Vagina (tissue), 2 donors: ENCODE results near the gene TTC28. TPM values are rescaled to one million over a fixed set of nuclear protein-coding genes. Genes with fewer than 3 reads are reported as not detected.

ENCODE experiments used
- DNase-seq, 2 donors: peaks; one replicate each; pipeline ENCODE4 v3.0.0-alpha.2; 2017; ENCODE audit errors: extremely low spot score in 2 of 2
- H3K27ac ChIP-seq: fragments of 200-600 bp; sonication (generic); one replicate; pipeline ENCODE4 v1.5.1; 2019
- H3K27me3 ChIP-seq: fragments of 200-600 bp; sonication (generic); one replicate; pipeline ENCODE4 v1.5.1; 2019
- H3K36me3 ChIP-seq, 2 donors: fragments of 200-600 bp; sonication (generic); one replicate each; pipeline ENCODE4 v1.5.1; 2017 to 2019
- H3K4me1 ChIP-seq: fragments of 200-600 bp; sonication (generic); one replicate; pipeline ENCODE4 v1.5.1; 2019
- H3K4me3 ChIP-seq, 2 donors: fragments of 200-600 bp; sonication (generic); 1 replicate in 1 of 2; 2 replicates in 1 of 2; pipeline ENCODE4 v1.5.1; 2016 to 2019
- H3K9me3 ChIP-seq: fragments of 200-600 bp; sonication (generic); one replicate; pipeline ENCODE4 v1.5.1; 2019
- POLR2A ChIP-seq, 2 donors: fragments of 450-650 bp; IDR thresholded peaks; one replicate each; pipeline ENCODE4 v1.6.1; 2017; ENCODE audit warnings: antibody characterized with exemption in 2 of 2, mild to moderate bottlenecking in 2 of 2, moderate library complexity in 2 of 2
- POLR2AphosphoS5 ChIP-seq, 2 donors: sonication (generic); formaldehyde crosslinking; IDR thresholded peaks; one replicate each; pipeline ENCODE4 v1.9.0; 2017; ENCODE audit warnings: antibody characterized with exemption in 2 of 2, mild to moderate bottlenecking in 2 of 2, low read depth in 1 of 2; ENCODE audit not compliant: insufficient read depth in 1 of 2
- intact Hi-C: fragments of 100-400 bp; cut with DNase I; formaldehyde crosslinking; loops from one replicate; pipeline ENCODE4 v1.15.1; 2023
- total RNA-seq: library from RNA; depleted of rRNA; stranded (reverse); fragments of >200 nt; gene quantifications from one replicate; pipeline ENCODE4 v1.2.3, GENCODE V29; 2016
- TF ChIP-seq, protein P1 (sequence below), 3 experiments: fragments of 450-650 bp in 2 of 3; fragments of 200-600 bp in 1 of 3; sonication (generic) in 1 of 3; IDR thresholded peaks; one replicate each; pipeline ENCODE4 v1.5.1; 2017 to 2019; ENCODE audit warnings: antibody characterized with exemption in 3 of 3, mild to moderate bottlenecking in 2 of 3, moderate library complexity in 2 of 3

The TTC28 gene
- total RNA-seq, 1 donor from 2014 or later = 41.7 TPM

DNA sequence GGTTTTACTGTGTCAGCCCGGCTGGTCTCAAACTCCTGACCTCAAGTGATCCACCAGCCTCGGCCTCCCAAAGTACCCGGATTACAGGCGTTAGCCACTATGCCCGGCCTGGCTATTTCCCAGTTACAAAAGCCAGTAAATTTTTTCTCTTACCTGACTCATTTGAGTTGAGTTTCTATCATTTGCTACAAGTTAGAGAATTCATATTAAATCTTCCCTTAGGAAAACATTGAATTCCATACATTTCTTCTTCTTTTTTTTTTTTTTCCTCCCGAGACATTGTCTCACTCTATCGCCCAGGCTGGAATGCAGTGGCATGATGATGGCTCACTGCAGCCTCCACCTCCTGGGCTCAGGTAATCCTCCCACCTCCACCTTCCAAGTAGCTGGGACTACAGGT lies 36.0 kb upstream of the TTC28 start:
- H3K36me3 ChIP-seq = no peaks in the 10 kb centered on the region
- intact Hi-C loops = no loop called here
- peaks cover 13% of the 10 kb centered on the region for H3K4me1 ChIP-seq
- no peaks in the 10 kb centered on the region for H3K9me3 ChIP-seq
- H3K27ac ChIP-seq = no peak overlapping the region
- DNase-seq = no peak
- TF ChIP-seq POLR2A (IDR thresholded peaks at IDR 0.05) = no peak
- TF ChIP-seq, protein P1, sequence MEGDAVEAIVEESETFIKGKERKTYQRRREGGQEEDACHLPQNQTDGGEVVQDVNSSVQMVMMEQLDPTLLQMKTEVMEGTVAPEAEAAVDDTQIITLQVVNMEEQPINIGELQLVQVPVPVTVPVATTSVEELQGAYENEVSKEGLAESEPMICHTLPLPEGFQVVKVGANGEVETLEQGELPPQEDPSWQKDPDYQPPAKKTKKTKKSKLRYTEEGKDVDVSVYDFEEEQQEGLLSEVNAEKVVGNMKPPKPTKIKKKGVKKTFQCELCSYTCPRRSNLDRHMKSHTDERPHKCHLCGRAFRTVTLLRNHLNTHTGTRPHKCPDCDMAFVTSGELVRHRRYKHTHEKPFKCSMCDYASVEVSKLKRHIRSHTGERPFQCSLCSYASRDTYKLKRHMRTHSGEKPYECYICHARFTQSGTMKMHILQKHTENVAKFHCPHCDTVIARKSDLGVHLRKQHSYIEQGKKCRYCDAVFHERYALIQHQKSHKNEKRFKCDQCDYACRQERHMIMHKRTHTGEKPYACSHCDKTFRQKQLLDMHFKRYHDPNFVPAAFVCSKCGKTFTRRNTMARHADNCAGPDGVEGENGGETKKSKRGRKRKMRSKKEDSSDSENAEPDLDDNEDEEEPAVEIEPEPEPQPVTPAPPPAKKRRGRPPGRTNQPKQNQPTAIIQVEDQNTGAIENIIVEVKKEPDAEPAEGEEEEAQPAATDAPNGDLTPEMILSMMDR (IDR thresholded peaks at IDR 0.05) = no peak
- TF ChIP-seq POLR2AphosphoS5 (IDR thresholded peaks at IDR 0.05; ENCODE audit: insufficient read depth in 1 of 2, low read depth in 1 of 2) = no peak
- H3K4me3 ChIP-seq = no peak overlapping the region
- H3K27me3 ChIP-seq = no peaks in the 10 kb centered on the region

DNA sequence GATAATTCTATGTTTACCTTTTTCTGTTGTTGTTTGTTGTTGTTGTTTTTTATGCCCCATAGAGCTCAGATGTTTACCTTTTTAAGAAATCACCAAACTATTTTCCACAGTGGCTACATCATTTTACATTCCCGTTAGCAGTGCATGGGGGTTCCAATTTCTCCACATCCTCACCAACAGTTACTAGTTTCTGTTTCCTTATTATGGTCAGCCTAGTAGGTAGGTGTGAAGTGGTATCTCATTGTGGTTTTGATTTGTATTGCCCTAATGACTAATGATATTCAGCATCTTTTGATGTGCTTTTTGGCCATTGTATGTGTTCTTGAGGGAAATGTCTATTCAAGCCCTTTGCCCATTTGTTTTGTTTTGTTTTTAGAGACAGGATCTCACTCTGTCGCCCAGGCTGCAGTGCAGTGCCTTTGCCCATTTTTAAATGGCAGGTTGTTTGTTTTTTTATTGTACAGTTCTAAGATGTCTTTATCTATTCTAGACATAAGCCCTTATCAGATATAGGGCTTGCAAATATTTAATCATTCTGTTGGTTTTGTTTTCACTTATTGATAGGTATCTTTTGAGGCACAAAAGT lies 34.5 kb upstream of the TTC28 start:
- H3K4me1 ChIP-seq = peaks cover 21% of the 10 kb centered on the region
- intact Hi-C loops = no loop called here
- H3K36me3 ChIP-seq = no peaks in the 10 kb centered on the region
- H3K27me3 ChIP-seq = no peaks in the 10 kb centered on the region
- DNase-seq = no peak
- no peak overlapping the region for H3K27ac ChIP-seq
- H3K4me3 ChIP-seq = no peak overlapping the region
- no peaks in the 10 kb centered on the region for H3K9me3 ChIP-seq
- TF ChIP-seq POLR2AphosphoS5 (IDR thresholded peaks at IDR 0.05; ENCODE audit: insufficient read depth in 1 of 2, low read depth in 1 of 2) (no peak), POLR2A (IDR thresholded peaks at IDR 0.05) (no peak)
- TF ChIP-seq, protein P1 (IDR thresholded peaks at IDR 0.05) = no peak

DNA sequence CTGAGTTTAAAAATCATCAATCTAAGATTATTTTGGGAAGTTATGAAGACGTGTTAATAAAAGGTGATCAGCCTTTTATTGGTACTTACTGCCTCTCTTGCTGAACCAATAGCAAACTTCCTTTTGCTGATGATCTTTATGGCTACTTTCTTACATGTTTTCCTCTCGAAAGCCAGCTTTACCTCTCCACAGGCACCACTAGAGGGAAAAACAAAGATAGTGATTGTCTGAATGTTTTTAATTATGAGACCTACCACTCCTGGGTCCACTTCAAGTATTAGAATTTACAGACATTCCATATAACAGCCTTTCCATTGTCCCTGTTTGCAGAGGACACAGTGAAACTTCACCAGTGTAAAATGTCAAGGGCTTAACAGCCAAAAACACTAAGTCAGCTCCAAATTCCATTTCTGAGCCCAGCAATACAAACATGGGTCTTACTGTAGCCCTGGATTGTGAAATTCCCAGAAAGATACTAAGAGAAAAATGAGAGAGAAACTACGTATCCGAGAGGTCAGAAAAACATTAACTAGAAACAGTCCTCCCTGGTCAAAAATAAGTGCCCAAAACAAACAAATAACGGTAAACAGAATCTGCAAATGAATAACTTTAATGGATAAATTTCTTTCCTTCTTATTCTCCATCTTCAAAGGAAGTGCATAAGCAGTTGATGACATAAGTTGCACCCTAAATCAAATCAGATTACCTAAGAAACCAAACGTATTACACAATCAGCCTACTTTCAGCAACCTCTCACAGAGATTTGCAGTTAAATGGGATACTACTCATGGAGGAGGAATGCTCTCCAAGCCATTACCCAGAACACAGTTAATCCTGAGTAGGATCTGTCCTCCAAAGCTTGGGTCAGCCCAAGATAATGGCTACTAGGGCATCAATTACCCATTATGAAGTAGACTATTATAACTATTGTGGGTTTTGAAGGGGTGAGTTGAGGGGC lies 32.5 kb upstream of the TTC28 start:
- intact Hi-C loops = no loop called here
- Histone ChIP-seq H3K36me3 (no peaks in the 10 kb centered on the region), H3K4me1 (peaks cover 21% of the 10 kb centered on the region), H3K27ac (peak overlapping the region; percentile 54), H3K27me3 (no peaks in the 10 kb centered on the region), H3K9me3 (no peaks in the 10 kb centered on the region), H3K4me3 (no peak overlapping the region)
- TF ChIP-seq, protein P1 (IDR thresholded peaks at IDR 0.05) = no peak
- TF ChIP-seq POLR2A (IDR thresholded peaks at IDR 0.05) (no peak), POLR2AphosphoS5 (IDR thresholded peaks at IDR 0.05; ENCODE audit: insufficient read depth in 1 of 2, low read depth in 1 of 2) (peak in 1 of 2 donors; percentile 88)
- DNase-seq = no peak

DNA sequence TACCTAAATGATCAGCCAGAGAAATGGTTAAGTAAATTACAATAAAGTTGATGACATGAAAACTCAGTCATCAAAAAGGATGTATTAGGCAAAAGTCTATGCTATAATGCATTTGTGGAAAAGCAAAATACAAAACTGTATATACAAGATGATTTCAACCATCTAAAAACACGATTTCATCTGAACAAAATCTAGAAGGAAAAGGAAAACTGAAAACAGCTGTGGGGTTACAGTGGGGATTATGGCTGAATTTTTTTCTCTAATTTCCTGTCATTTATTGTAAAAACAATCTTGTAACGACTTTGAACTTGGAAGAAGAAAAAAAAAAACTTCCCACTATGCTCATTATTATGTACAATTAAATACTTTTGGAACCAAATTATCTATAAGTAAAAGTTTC lies 31.7 kb upstream of the TTC28 start:
- intact Hi-C loops = no loop called here
- TF ChIP-seq POLR2AphosphoS5 (IDR thresholded peaks at IDR 0.05; ENCODE audit: insufficient read depth in 1 of 2, low read depth in 1 of 2) = no peak
- TF ChIP-seq, protein P1 (IDR thresholded peaks at IDR 0.05) = no peak
- no peak for TF ChIP-seq POLR2A (IDR thresholded peaks at IDR 0.05)
- Histone ChIP-seq H3K4me1 (peaks cover 21% of the 10 kb centered on the region), H3K36me3 (no peaks in the 10 kb centered on the region), H3K27ac (peak overlapping the region; percentile 54), H3K27me3 (no peaks in the 10 kb centered on the region), H3K9me3 (no peaks in the 10 kb centered on the region), H3K4me3 (no peak overlapping the region)
- DNase-seq = no peak
